HepG2 (cell line): ENCODE data around the gene SDC3. TPM values are rescaled to one million over a fixed set of nuclear protein-coding genes. Genes with fewer than 3 reads are reported as not detected.

Experiments
- AGO2 ChIP-seq: fragments of 200-400 bp; formaldehyde crosslinking; optimal IDR thresholded peaks from 2 replicates; pipeline ENCODE3; 2017; ENCODE audit warnings: mild to moderate bottlenecking, low read depth, low read length, moderate library complexity
- ATF7 ChIP-seq, 2 experiments: fragments of 450-650 bp in 1 of 2; sonication (generic) in 1 of 2; formaldehyde crosslinking in 1 of 2; IDR thresholded peaks; 2 replicates each; pipeline versions ENCODE4 v1.4.0 to v1.6.1; 2016 to 2020; ENCODE audit warnings: antibody characterized with exemption in 1 of 2, mild to moderate bottlenecking in 1 of 2, missing genetic modification reagents in 1 of 2
- GATA4 ChIP-seq: sonication (generic); IDR thresholded peaks from 2 replicates; pipeline ENCODE4 v1.6.1; 2016; ENCODE audit warnings: antibody characterized with exemption, low read depth, borderline replicate concordance
- HNRNPUL1 ChIP-seq: fragments of 200-400 bp; formaldehyde crosslinking; IDR thresholded peaks from 2 replicates; pipeline ENCODE4 v1.6.1; 2017; ENCODE audit warnings: low read depth, mild to moderate bottlenecking, low read length, moderate library complexity
- RBM22 ChIP-seq: fragments of 200-400 bp; formaldehyde crosslinking; optimal IDR thresholded peaks from 2 replicates; pipeline ENCODE3; 2017; ENCODE audit warnings: mild to moderate bottlenecking, low read length, moderate library complexity
- TAF1 ChIP-seq: sonication (generic); formaldehyde crosslinking; IDR thresholded peaks from 2 replicates; pipeline ENCODE4 v1.4.0; 2020; ENCODE audit warnings: missing genetic modification reagents
- ZC3H13 ChIP-seq: sonication (generic); formaldehyde crosslinking; IDR thresholded peaks from 2 replicates; pipeline ENCODE4 v1.8.1; 2023; ENCODE audit warnings: mild to moderate bottlenecking, missing genetic modification reagents, moderate library complexity
- ZKSCAN5 ChIP-seq: sonication (generic); formaldehyde crosslinking; IDR thresholded peaks from 2 replicates; pipeline ENCODE4 v1.5.1; 2020; ENCODE audit warnings: mild to moderate bottlenecking, missing genetic modification reagents
- ZKSCAN8 ChIP-seq: IDR thresholded peaks from 2 replicates; pipeline ENCODE4 v1.6.1; 2016; ENCODE audit warnings: borderline replicate concordance, missing genetic modification reagents, missing compliant biosample characterization
- ZNF432 ChIP-seq: sonication (generic); formaldehyde crosslinking; IDR thresholded peaks from 2 replicates; pipeline ENCODE4 v1.5.0; 2020; ENCODE audit warnings: missing genetic modification reagents, mild to moderate bottlenecking, borderline replicate concordance
- ZNF773 ChIP-seq: sonication (generic); formaldehyde crosslinking; IDR thresholded peaks from 2 replicates; pipeline ENCODE4 v1.4.0; 2020; ENCODE audit warnings: missing genetic modification reagents, borderline replicate concordance
- ZNF879 ChIP-seq: sonication (generic); formaldehyde crosslinking; IDR thresholded peaks from 2 replicates; pipeline ENCODE4 v1.8.1; 2023; ENCODE audit warnings: missing genetic modification reagents
- polyA plus RNA-seq, 8 experiments: library from polyadenylated mRNA; depleted of rRNA in 3 of 8; stranded (reverse) in 7 of 8; unstranded in 1 of 8; fragments of >200 nt; fragmentation: Illumina TruSeq in 4 of 8; extraction: Trizol in 4 of 8; gene quantifications; 2 replicates each; pipeline versions ENCODE4 v1.2.1 to v1.2.3, GENCODE V29; 2011 to 2016; ENCODE audit warnings: low read depth in 4 of 8, missing spikeins in 1 of 8, mixed read lengths in 1 of 8; ENCODE audit not compliant: insufficient read depth in 1 of 8
- total RNA-seq, 5 experiments: library from RNA; depleted of rRNA; stranded (reverse); fragments of >200 nt; fragmentation: Illumina TruSeq; extraction: Trizol; gene quantifications; 2 replicates each; pipeline ENCODE4 v1.2.3, GENCODE V29; 2016; ENCODE audit warnings: low read depth in 1 of 5
- TF ChIP-seq, protein P1 (sequence below): sonication (generic); formaldehyde crosslinking; IDR thresholded peaks from 2 replicates; pipeline ENCODE4 v1.8.1; 2023; ENCODE audit warnings: mild to moderate bottlenecking, moderate library complexity, missing genetic modification reagents
- TF ChIP-seq, protein P2 (sequence below): IDR thresholded peaks from 2 replicates; pipeline ENCODE4 v1.6.1; 2016; ENCODE audit warnings: missing genetic modification reagents, missing compliant biosample characterization
- TF ChIP-seq, protein P3 (sequence below): sonication (generic); formaldehyde crosslinking; IDR thresholded peaks from 2 replicates; pipeline ENCODE4 v1.4.0; 2020; ENCODE audit warnings: missing genetic modification reagents, borderline replicate concordance
- TF ChIP-seq, protein P4 (sequence below): sonication (generic); formaldehyde crosslinking; IDR thresholded peaks from 2 replicates; pipeline ENCODE4 v1.4.0; 2020; ENCODE audit warnings: missing genetic modification reagents
- TF ChIP-seq, protein P5 (sequence below): sonication (generic); formaldehyde crosslinking; conservative IDR thresholded peaks from 2 replicates; pipeline ENCODE4 v1.8.0; 2022; ENCODE audit warnings: missing genetic modification reagents
- TF ChIP-seq, protein P6 (sequence below): sonication (generic); formaldehyde crosslinking; IDR thresholded peaks from 2 replicates; pipeline ENCODE4 v1.4.0; 2020; ENCODE audit warnings: mild to moderate bottlenecking, missing genetic modification reagents

The SDC3 gene
- total and polyA plus RNA-seq, 2 of the 13 experiments (the other 11 are each of a cell fraction or from before 2014, with no cell fraction given), result 0.49 to 0.84 TPM

DNA sequence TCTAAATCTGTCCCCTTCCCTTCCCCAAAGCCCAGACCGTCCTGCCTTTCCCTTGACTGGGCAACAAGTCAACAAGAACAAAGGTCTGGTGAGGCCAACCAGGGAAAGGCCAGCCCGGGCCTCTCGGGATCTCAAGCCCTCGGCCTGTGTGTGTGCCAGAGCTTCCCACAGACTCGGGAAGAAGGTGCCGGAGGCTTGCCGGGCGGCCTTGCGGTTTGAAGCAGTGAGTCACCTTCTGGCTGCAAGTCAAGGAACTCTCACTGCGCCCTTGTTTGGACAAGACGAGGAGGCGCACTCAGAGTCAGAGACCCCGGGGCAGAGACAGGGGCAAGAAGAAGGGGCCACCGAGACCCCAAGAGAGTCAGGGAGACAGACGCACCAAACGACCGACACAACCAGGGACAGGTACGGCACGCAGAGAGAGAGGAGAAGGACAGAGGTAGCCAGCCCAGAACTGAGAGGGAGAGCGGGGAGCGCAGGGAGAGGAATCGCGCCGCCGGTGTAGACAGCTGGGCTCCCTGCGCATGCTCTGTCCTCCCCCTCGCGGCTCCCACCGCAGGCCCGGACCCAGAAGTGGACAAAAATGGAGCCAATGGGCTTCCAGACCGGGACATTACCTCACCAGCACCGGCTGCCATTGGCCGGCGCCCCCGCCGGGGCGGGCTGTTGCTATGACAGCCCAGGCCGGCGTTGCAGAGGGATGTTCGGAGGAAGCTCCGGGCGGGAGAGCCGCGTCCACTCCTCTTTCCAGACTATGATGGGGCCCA is 84.4 kb downstream of the SDC3 start (continued):
- TF ChIP-seq, protein P1, sequence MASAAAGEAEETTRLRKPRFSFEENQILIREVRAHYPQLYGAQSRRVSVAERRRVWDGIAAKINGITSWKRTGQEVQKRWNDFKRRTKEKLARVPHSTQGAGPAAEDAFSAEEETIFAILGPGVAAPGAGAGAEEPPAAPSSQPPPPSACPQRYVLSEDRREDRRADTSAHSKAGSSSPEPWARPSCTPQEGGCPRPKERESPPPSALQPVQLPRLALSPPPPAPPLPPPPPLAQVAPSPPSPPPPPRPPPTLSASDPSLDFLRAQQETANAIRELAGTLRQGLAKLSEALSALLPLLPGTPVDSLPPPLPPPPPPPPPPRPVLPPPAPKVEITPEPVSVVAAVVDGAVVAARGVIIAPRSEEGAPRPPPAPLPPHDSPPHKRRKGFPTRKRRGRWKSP, result 0 out of 2 replicates have a peak, but pooled peaks have one; percentile 49
- TF ChIP-seq HNRNPUL1 (no peak), AGO2 (no peak), ZKSCAN5 (no peak), ATF7 (IDR thresholded peaks at IDR 0.05) (peak; percentile 72), ATF7 (CRISPR knock-in tag; IDR thresholded peaks at IDR 0.05) (peak; percentile 96), ZKSCAN8 (CRISPR knock-in tag) (no peak), ZNF879 (CRISPR knock-in tag) (no peak), ZNF432 (CRISPR knock-in tag) (no peak), RBM22 (no peak), ZC3H13 (CRISPR knock-in tag) (no peak), GATA4 (no peak), ZNF773 (CRISPR knock-in tag) (no peak), TAF1 (CRISPR knock-in tag) (no peak)
- TF ChIP-seq, protein P2, sequence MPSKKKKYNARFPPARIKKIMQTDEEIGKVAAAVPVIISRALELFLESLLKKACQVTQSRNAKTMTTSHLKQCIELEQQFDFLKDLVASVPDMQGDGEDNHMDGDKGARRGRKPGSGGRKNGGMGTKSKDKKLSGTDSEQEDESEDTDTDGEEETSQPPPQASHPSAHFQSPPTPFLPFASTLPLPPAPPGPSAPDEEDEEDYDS, result no peak; the same call in 1 of the 2 replicates
- TF ChIP-seq, protein P3, sequence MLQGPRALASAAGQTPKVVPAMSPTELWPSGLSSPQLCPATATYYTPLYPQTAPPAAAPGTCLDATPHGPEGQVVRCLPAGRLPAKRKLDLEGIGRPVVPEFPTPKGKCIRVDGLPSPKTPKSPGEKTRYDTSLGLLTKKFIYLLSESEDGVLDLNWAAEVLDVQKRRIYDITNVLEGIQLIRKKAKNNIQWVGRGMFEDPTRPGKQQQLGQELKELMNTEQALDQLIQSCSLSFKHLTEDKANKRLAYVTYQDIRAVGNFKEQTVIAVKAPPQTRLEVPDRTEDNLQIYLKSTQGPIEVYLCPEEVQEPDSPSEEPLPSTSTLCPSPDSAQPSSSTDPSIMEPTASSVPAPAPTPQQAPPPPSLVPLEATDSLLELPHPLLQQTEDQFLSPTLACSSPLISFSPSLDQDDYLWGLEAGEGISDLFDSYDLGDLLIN (CRISPR knock-in tag), result no peak
- TF ChIP-seq, protein P4, sequence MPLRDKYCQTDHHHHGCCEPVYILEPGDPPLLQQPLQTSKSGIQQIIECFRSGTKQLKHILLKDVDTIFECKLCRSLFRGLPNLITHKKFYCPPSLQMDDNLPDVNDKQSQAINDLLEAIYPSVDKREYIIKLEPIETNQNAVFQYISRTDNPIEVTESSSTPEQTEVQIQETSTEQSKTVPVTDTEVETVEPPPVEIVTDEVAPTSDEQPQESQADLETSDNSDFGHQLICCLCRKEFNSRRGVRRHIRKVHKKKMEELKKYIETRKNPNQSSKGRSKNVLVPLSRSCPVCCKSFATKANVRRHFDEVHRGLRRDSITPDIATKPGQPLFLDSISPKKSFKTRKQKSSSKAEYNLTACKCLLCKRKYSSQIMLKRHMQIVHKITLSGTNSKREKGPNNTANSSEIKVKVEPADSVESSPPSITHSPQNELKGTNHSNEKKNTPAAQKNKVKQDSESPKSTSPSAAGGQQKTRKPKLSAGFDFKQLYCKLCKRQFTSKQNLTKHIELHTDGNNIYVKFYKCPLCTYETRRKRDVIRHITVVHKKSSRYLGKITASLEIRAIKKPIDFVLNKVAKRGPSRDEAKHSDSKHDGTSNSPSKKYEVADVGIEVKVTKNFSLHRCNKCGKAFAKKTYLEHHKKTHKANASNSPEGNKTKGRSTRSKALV (CRISPR knock-in tag), result no peak
- TF ChIP-seq, protein P5, sequence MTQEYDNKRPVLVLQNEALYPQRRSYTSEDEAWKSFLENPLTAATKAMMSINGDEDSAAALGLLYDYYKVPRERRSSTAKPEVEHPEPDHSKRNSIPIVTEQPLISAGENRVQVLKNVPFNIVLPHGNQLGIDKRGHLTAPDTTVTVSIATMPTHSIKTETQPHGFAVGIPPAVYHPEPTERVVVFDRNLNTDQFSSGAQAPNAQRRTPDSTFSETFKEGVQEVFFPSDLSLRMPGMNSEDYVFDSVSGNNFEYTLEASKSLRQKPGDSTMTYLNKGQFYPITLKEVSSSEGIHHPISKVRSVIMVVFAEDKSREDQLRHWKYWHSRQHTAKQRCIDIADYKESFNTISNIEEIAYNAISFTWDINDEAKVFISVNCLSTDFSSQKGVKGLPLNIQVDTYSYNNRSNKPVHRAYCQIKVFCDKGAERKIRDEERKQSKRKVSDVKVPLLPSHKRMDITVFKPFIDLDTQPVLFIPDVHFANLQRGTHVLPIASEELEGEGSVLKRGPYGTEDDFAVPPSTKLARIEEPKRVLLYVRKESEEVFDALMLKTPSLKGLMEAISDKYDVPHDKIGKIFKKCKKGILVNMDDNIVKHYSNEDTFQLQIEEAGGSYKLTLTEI, result no peak
- TF ChIP-seq, protein P6, sequence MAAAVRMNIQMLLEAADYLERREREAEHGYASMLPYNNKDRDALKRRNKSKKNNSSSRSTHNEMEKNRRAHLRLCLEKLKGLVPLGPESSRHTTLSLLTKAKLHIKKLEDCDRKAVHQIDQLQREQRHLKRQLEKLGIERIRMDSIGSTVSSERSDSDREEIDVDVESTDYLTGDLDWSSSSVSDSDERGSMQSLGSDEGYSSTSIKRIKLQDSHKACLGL, result 0 out of 2 replicates have a peak, but pooled peaks have one; percentile 33
